ENCODE measurements around the gene INPP4A. TPM values are rescaled to one million over a fixed set of nuclear protein-coding genes. Genes with fewer than 3 reads are reported as not detected.
A peak's percentile ranks its signal among the peaks of the same experiment; 100 is the strongest.

Gene INPP4A
- total and polyA plus RNA-seq, 10 of the 15 experiments (the other 5 are each of a cell fraction or from before 2014, with no cell fraction given), result 4.7 to 62.3 (median 36.9) TPM

- TF ChIP-seq REST (IDR thresholded peaks at IDR 0.05; ENCODE audit: low read depth, low read length) (no peak), BCLAF1 (IDR thresholded peaks at IDR 0.05) (no peak), MXI1 (IDR thresholded peaks at IDR 0.05; ENCODE audit: low read depth, low read length) (peak; percentile 63), CBFB (IDR thresholded peaks at IDR 0.05; ENCODE audit: low read depth) (peak; percentile 80; the same call in 1 of the 2 replicates), POLR2A (IDR thresholded peaks at IDR 0.05; ENCODE audit: low read depth, low read length) (peak; percentile 99), IRF3 (IDR thresholded peaks at IDR 0.05) (no peak), SMARCA5 (IDR thresholded peaks at IDR 0.05) (peak; percentile 84; the same call in 1 of the 2 replicates), GABPA (IDR thresholded peaks at IDR 0.05; ENCODE audit: low read depth) (peak; percentile 96)
Observed at GRCh38 chr2:98608116-98608961, 163.7 kb downstream of the INPP4A start, which contains the start of the genes COA5 and UNC50 (continued).

All from GM12878 (cell line).